OCI-LY7 (cell line): Measurements from ENCODE around the gene CLEC3A.

Experiments used
- EZH2phosphoT487 ChIP-seq: fragments of 200-600 bp; sonication (generic); IDR thresholded peaks from 2 replicates; pipeline ENCODE4 v1.6.1; 2018; ENCODE audit warnings: low read depth, borderline replicate concordance, mild to moderate bottlenecking, mixed run types, antibody characterized with exemption, low read length, moderate library complexity, mixed read lengths
- TF ChIP-seq, protein P1 (sequence below): fragments of 200-600 bp; sonication (generic); conservative IDR thresholded peaks from 2 replicates; pipeline ENCODE4 v1.5.1; 2014; ENCODE audit warnings: mild to moderate bottlenecking, antibody characterized with exemption, low read length, moderate library complexity, mixed read lengths

DNA sequence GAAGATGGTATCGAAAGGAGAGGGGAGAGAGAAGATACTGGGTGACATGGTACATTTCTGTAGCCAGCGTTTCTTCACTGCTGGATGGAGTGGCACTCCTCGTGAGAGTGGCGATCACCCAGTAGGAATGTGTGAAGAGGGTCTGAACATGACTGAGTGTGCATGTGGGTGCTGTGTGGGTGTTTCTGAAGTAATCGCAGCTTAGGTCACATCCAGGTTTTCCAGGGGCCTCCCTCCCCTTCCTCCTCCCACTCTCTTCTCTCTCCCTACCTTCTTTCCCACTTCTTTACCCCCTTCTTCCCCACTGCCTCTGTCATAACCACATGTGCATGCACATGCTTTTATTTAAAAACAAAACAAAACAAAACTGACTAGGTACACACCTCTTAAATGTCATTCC lies 1.8 kb downstream of the CLEC3A start:
- TF ChIP-seq, protein P1, sequence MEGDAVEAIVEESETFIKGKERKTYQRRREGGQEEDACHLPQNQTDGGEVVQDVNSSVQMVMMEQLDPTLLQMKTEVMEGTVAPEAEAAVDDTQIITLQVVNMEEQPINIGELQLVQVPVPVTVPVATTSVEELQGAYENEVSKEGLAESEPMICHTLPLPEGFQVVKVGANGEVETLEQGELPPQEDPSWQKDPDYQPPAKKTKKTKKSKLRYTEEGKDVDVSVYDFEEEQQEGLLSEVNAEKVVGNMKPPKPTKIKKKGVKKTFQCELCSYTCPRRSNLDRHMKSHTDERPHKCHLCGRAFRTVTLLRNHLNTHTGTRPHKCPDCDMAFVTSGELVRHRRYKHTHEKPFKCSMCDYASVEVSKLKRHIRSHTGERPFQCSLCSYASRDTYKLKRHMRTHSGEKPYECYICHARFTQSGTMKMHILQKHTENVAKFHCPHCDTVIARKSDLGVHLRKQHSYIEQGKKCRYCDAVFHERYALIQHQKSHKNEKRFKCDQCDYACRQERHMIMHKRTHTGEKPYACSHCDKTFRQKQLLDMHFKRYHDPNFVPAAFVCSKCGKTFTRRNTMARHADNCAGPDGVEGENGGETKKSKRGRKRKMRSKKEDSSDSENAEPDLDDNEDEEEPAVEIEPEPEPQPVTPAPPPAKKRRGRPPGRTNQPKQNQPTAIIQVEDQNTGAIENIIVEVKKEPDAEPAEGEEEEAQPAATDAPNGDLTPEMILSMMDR: no peak
- TF ChIP-seq EZH2phosphoT487: no peak
